Prostate gland (tissue), 2 donors: ENCODE measurements around the gene LAMA2.

ENCODE experiments used
- POLR2AphosphoS5 ChIP-seq: sonication (generic); formaldehyde crosslinking; IDR thresholded peaks from one replicate; pipeline ENCODE4 v1.6.1; 2017; ENCODE audit warnings: antibody characterized with exemption
- TF ChIP-seq, protein P1 (sequence below), 4 experiments: fragments of 200-600 bp in 2 of 4; fragments of 450-650 bp in 2 of 4; sonication (generic) in 2 of 4; IDR thresholded peaks; 1 replicate in 3 of 4; 2 replicates in 1 of 4; pipeline ENCODE4 v1.5.1; 2016 to 2019; ENCODE audit warnings: antibody characterized with exemption in 4 of 4, mild to moderate bottlenecking in 2 of 4, moderate library complexity in 2 of 4

DNA sequence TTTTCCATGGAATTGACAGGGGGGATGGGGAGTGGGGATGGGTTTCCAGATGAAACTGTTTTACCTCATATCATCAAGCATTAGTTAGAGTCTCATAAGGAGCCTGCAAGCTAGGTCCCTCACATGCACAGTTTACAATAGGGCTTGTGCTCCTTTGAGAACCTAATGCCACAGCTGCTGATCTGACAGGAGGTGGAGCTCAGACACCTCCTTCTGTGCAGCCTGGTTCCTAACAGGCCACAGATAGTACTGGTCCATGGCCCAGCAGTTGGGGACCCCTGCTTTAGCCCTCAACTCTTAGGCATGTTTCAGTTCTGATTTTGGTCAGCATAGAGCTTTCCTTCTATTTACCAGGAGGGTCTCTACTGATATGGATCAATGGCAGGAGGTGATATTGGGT lies 251.6 kb downstream of the LAMA2 start:
- TF ChIP-seq, protein P1, sequence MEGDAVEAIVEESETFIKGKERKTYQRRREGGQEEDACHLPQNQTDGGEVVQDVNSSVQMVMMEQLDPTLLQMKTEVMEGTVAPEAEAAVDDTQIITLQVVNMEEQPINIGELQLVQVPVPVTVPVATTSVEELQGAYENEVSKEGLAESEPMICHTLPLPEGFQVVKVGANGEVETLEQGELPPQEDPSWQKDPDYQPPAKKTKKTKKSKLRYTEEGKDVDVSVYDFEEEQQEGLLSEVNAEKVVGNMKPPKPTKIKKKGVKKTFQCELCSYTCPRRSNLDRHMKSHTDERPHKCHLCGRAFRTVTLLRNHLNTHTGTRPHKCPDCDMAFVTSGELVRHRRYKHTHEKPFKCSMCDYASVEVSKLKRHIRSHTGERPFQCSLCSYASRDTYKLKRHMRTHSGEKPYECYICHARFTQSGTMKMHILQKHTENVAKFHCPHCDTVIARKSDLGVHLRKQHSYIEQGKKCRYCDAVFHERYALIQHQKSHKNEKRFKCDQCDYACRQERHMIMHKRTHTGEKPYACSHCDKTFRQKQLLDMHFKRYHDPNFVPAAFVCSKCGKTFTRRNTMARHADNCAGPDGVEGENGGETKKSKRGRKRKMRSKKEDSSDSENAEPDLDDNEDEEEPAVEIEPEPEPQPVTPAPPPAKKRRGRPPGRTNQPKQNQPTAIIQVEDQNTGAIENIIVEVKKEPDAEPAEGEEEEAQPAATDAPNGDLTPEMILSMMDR (IDR thresholded peaks at IDR 0.05), result no peak
- TF ChIP-seq POLR2AphosphoS5, result no peak
